Epithelial cell of esophagus (primary cell): Measurements from ENCODE around the gene VGF.
"Not testable (repeated sequence)": the region's sequence is repeated elsewhere in the genome, so short reads cannot be mapped to it uniquely, and the experiment has no call there.

Source experiments
- DNase-seq: peaks from one replicate; pipeline ENCODE4 v3.0.0; 2010; ENCODE audit warnings: low read depth
- H3K4me3 ChIP-seq: 2 replicates; pipeline ENCODE4 v1.5.1; 2011; ENCODE audit warnings: mild to moderate bottlenecking, low read length, control low read depth
- TF ChIP-seq, protein P1 (sequence below): IDR thresholded peaks from 2 replicates; pipeline ENCODE4 v1.5.1; 2011; ENCODE audit warnings: low read depth, mild to moderate bottlenecking, low read length, control low read depth, inconsistent platforms; ENCODE audit not compliant: insufficient read depth; ENCODE audit errors: missing control alignments

VGF gene

GRCh38 chr7:101205901-101206664 lies 40.7 kb upstream of the VGF start:
- DNase-seq, result no peak
- TF ChIP-seq, protein P1, sequence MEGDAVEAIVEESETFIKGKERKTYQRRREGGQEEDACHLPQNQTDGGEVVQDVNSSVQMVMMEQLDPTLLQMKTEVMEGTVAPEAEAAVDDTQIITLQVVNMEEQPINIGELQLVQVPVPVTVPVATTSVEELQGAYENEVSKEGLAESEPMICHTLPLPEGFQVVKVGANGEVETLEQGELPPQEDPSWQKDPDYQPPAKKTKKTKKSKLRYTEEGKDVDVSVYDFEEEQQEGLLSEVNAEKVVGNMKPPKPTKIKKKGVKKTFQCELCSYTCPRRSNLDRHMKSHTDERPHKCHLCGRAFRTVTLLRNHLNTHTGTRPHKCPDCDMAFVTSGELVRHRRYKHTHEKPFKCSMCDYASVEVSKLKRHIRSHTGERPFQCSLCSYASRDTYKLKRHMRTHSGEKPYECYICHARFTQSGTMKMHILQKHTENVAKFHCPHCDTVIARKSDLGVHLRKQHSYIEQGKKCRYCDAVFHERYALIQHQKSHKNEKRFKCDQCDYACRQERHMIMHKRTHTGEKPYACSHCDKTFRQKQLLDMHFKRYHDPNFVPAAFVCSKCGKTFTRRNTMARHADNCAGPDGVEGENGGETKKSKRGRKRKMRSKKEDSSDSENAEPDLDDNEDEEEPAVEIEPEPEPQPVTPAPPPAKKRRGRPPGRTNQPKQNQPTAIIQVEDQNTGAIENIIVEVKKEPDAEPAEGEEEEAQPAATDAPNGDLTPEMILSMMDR, result no peak
- no peak overlapping the region for H3K4me3 ChIP-seq

GRCh38 chr7:101203740-101204738 lies 38.7 kb upstream of the VGF start:
- not testable (repeated sequence) for DNase-seq, H3K4me3 ChIP-seq

GRCh38 chr7:101202603-101202918 lies 37.2 kb upstream of the VGF start:
- no peak overlapping the region for H3K4me3 ChIP-seq
- no peak for DNase-seq
- TF ChIP-seq, protein P1, result no peak

GRCh38 chr7:101201695-101202602 lies 36.6 kb upstream of the VGF start:
- no peak for DNase-seq
- TF ChIP-seq, protein P1, result no peak
- no peak overlapping the region for H3K4me3 ChIP-seq

- TF ChIP-seq, protein P1, result no peak
- H3K4me3 ChIP-seq, result no peak within 1 kb of the TSS
- DNase-seq, result no peak
These were observed 35.7 kb upstream of the VGF start, which contains the start of gene MOGAT3 for GRCh38 chr7:101200862-101201599. TSS of gene MOGAT3 (minus strand) at chr7:101201036. CDS start at chr7:101200854, 182 bp downstream.

GRCh38 chr7:101200504-101200861 lies 35.1 kb upstream of the VGF start:
- DNase-seq, result no peak
- TF ChIP-seq, protein P1, result no peak
- H3K4me3 ChIP-seq, result no peak overlapping the region

DNA sequence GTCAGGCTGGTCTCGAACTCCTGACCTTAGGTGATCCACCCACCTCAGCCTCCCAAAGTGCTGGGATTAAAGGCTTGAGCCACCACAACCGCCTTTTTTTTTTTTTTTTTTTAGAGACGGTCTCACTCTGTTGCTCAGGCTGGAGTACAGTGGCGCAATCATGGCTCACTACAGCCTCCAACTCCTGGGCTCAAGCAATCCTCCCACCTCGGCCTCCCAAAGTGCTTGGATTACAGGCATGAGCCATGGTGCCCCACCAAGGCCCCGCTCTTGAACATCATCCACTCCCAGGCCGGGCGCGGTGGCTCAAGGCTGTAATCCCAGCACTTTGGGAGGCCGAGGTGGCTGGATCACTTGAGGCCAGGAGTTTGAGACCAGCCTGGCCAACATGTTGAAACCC lies 34.2 kb upstream of the VGF start:
- DNase-seq, H3K4me3 ChIP-seq: not testable (repeated sequence)
